AG04450 (cell line): Measurements from ENCODE around the gene VTN. TPM values are rescaled to one million over a fixed set of nuclear protein-coding genes. Genes with fewer than 3 reads are reported as not detected.

Source experiments
- CTCF ChIA-PET: fragments of 300-600, 350-600 bp; formaldehyde crosslinking; extraction: SDS; loops from one replicate; lab custom pipeline; 2022; ENCODE audit warnings: antibody characterized with exemption, inconsistent platforms; lab: Charles Lee
- POLR2A ChIA-PET: fragments of 350-600 bp; formaldehyde crosslinking; extraction: SDS; loops from one replicate; lab custom pipeline; 2021; ENCODE audit warnings: antibody characterized with exemption, inconsistent platforms; lab: Yijun Ruan, JAX
- DNase-seq: peaks from one replicate; pipeline ENCODE4 v3.0.0-alpha.2; 2011; ENCODE audit warnings: low read depth, low spot score
- H3K27ac ChIP-seq: one replicate; pipeline ENCODE4 v1.5.1; 2012; ENCODE audit warnings: low read depth, low read length, control low read depth
- H3K27me3 ChIP-seq: one replicate; pipeline ENCODE4 v1.6.0; 2012; ENCODE audit warnings: low read length; ENCODE audit not compliant: control insufficient read depth, insufficient read depth
- H3K4me3 ChIP-seq: 2 replicates; pipeline ENCODE4 v1.5.1; 2011; ENCODE audit warnings: mild to moderate bottlenecking, low read depth, low read length, control low read depth
- H3K9me3 ChIP-seq: 2 replicates; pipeline ENCODE4 v1.5.1; 2012; ENCODE audit warnings: low read length; ENCODE audit not compliant: control insufficient read depth, insufficient read depth
- polyA plus RNA-seq: library from polyadenylated mRNA; depleted of rRNA; stranded (reverse); fragments of >200 nt; gene quantifications from 2 replicates; pipeline ENCODE4 v1.2.3, GENCODE V29; 2011
- TF ChIP-seq, protein P1 (sequence below): IDR thresholded peaks from 2 replicates; pipeline ENCODE4 v1.5.1; 2011; ENCODE audit warnings: low read depth, low read length, control low read depth, inconsistent platforms

VTN gene
- polyA plus RNA-seq, 1 experiment = 0.53 TPM

DNA sequence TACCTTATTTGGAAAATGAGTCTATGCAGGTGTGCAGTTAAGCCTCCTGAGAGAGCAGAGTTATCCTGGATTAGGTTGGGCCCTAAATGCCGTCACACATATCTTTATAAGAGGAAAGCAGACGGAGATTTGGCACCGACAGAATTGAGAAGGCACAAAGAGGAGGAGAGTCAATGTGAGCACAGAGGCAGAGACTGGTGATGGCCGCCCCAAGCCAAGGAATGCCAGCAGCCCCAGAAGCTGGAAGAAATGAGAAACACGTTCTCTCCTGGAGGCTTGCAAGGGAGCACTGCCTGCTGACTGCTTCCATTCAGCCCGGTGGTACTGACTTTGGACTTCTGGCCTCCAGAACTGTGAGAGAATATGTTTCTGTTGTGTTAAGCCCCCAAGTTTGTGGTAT lies 32.7 kb upstream of the VTN start:
- ChIA-PET CTCF (no interaction called here), POLR2A (no interaction called here)
- H3K27ac ChIP-seq = no peak overlapping the region

DNA sequence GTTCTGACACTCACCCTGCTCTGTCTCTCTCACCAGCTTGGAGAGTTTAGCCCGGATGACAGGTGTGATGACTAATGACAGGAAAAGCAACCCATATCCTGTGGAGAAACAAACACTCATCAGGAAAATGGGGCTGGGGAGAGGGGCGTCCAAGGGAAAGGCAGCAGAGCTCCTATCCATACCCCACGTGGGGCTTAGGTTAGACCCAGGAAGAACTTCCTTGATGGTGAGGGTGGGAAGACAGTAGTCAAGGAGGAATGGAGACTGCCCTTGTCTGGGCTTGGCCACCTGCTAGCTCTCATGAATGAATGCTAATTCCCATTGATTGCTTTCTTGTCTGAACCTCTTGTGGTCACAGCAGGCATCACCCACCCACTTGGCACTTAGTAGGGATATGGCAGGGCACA lies 32.1 kb upstream of the VTN start:
- POLR2A ChIA-PET = no interaction called here
- TF ChIP-seq, protein P1, sequence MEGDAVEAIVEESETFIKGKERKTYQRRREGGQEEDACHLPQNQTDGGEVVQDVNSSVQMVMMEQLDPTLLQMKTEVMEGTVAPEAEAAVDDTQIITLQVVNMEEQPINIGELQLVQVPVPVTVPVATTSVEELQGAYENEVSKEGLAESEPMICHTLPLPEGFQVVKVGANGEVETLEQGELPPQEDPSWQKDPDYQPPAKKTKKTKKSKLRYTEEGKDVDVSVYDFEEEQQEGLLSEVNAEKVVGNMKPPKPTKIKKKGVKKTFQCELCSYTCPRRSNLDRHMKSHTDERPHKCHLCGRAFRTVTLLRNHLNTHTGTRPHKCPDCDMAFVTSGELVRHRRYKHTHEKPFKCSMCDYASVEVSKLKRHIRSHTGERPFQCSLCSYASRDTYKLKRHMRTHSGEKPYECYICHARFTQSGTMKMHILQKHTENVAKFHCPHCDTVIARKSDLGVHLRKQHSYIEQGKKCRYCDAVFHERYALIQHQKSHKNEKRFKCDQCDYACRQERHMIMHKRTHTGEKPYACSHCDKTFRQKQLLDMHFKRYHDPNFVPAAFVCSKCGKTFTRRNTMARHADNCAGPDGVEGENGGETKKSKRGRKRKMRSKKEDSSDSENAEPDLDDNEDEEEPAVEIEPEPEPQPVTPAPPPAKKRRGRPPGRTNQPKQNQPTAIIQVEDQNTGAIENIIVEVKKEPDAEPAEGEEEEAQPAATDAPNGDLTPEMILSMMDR = no peak
- CTCF ChIA-PET = interaction anchor here (1.2 kb wide), 1 partner anchor 139 kb away, joined by 3 read pairs; no protein-coding TSS in a partner anchor
- Histone ChIP-seq H3K4me3 (no peak overlapping the region), H3K9me3 (no peaks in the 10 kb centered on the region), H3K27me3 (no peaks in the 10 kb centered on the region), H3K27ac (no peak overlapping the region)
- DNase-seq = no peak

More for the DNA sequence above, 32.7 kb upstream of the VTN start:
- TF ChIP-seq, protein P1 = no peak
- Histone ChIP-seq H3K9me3 (no peaks in the 10 kb centered on the region), H3K27me3 (no peaks in the 10 kb centered on the region), H3K4me3 (no peak overlapping the region)
- no peak for DNase-seq

DNA sequence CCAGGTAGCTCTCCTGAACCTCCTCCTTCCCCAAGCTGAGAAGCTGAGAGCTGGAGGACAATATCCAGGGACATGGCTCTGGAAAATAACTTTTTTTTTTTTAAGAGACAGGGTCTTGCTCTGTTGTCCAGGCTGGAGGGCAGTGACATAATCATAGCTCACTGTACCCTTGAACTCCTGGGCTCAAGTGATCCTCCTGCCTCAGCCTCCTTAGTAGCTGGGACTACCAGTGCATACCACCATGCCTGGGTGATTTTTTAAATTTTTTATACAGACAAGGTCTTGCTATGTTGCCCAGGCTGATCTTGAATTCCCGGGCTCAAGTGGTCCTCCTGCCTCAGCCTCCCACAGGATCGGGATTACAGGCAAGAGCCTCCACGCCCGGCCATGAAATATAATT lies 29.7 kb upstream of the VTN start:
- CTCF ChIA-PET = interaction anchor here (0.5 kb wide), 1 partner anchor 85 kb away, joined by 3 read pairs; no protein-coding TSS in a partner anchor
- Histone ChIP-seq H3K4me3 (no peak overlapping the region), H3K27me3 (no peaks in the 10 kb centered on the region), H3K27ac (no peak overlapping the region), H3K9me3 (no peaks in the 10 kb centered on the region)
- DNase-seq = no peak
- TF ChIP-seq, protein P1 = no peak
- POLR2A ChIA-PET = no interaction called here

DNA sequence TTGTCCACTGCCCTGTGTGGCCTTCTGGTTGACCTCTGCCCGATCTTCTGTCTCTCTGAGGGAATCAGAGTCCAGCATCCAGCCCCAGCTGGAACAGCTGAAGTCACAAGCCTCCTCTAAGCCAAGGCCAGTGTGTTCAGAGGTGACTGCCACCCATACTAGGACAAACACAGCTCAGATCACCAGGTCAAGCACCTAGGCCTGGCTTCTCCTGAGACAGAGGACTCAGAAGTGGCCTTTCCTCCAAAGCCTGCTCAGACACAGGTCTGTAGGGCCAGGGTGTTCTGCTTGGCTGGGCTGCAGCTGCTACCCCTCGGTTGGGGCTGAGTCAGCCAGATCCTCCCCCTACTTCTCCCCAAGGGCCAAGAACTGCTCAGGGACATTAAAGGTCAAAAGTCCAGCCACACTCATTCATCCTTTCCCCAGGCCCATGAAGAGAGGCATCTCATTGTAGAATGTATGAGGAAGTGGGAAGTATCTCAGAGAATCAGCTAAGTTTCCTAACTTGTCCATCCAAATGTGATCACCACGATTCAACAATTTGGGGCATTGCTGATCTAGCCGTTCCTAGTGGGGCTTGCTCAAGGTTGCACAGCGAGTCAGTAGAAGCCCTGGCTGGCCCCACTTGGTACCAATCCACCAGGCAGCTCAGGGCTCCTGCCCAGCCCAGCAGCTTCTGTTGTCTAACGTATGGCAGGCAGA lies 28.3 kb upstream of the VTN start:
- H3K4me3 ChIP-seq = no peak overlapping the region
- TF ChIP-seq, protein P1 = no peak
- DNase-seq = no peak
- POLR2A ChIA-PET = interaction anchor here (0.5 kb wide), 1 partner anchor 23 kb away, joined by 3 read pairs; no protein-coding TSS in a partner anchor
- no peak overlapping the region for H3K27ac ChIP-seq
- H3K9me3 ChIP-seq = no peaks in the 10 kb centered on the region
- CTCF ChIA-PET = interaction anchor here (0.7 kb wide), 1 partner anchor 97 kb away, joined by 3 read pairs; no protein-coding TSS in a partner anchor
- H3K27me3 ChIP-seq = no peaks in the 10 kb centered on the region

DNA sequence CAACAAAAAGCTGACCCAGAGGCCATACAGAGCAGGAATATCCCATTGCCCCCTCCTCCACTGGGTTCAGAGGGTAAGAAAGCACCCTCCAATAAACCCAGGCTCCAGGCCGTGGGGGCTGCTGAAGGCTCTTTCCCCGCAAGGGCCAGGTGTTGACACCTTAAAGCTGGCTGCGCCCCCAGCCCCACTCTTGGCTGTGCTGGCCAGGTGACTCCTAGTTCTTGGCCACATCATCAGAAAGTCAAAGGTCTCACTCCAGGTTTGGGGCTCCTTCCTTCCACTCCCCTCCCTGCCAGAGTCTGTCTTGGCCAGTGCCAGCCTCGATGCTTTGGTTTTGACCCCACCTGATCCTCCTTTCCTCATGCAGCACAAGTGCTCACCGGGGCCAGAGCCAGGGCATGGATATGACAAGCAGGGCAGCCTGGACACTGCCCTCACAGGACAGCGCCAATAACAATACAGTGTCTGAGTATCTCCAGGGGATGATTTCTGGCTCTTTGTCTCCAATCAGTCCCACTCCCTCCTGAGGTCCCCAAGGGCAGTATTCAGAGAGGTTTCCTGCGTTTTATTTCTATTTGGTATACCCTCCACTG lies 27.7 kb upstream of the VTN start:
- ChIA-PET POLR2A (no interaction called here), CTCF (interaction anchor here (0.7 kb wide), 1 partner anchor 98 kb away, joined by 3 read pairs; no protein-coding TSS in a partner anchor)
- H3K27me3 ChIP-seq = no peaks in the 10 kb centered on the region
- no peaks in the 10 kb centered on the region for H3K9me3 ChIP-seq
- H3K27ac ChIP-seq = no peak overlapping the region
- TF ChIP-seq, protein P1 = no peak
- DNase-seq = no peak
- no peak overlapping the region for H3K4me3 ChIP-seq
